ENCODE results near the gene SCAF8. TPM values are rescaled to one million over a fixed set of nuclear protein-coding genes. Genes with fewer than 3 reads are reported as not detected.
"Not testable (repeated sequence)": the region's sequence is repeated elsewhere in the genome, so short reads cannot be mapped to it uniquely, and the experiment has no call there.

SCAF8 gene
- total RNA-seq, 1 experiment from 2014 or later = 21.4 TPM

DNA sequence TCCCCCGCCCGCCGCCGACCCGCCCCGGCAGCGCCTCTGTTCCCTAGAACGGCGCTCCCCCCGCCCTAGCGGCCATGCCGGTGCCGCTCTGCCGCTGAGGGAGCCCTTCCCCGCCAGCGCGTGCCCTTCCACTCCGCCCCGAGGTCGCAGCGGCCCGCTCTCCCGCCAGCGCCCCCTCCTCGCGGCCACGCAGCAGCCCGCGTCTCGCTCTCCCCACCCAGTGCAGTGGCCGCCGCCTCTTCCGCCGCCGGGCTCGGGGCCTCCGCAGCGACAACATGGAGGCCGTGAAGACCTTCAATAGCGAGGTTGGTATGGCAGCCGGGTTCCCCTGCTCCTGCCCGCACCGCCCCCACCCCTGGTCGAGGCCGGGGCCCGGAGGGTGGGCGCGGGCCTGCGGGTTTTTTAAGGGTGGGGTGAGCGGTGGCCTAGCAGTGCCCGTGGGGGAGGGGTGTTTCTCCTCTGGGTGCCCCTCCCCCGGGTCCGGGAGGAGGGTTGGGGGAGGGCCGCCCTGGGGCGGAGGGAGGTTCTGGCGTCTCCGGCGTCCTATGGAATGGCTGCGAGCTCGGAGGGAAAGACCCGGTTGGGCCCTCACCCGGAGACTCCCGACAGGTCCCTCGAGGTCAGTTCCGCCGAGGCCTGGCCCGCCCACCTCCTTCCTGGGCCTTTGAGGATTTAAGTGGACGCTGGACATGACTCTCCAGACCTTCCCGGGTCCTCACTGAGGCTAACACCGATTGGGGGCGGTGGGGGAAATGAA is 588 bp downstream of the SCAF8 start:
- peak; percentile 96 for DNase-seq (ENCODE audit: low read depth)

DNA sequence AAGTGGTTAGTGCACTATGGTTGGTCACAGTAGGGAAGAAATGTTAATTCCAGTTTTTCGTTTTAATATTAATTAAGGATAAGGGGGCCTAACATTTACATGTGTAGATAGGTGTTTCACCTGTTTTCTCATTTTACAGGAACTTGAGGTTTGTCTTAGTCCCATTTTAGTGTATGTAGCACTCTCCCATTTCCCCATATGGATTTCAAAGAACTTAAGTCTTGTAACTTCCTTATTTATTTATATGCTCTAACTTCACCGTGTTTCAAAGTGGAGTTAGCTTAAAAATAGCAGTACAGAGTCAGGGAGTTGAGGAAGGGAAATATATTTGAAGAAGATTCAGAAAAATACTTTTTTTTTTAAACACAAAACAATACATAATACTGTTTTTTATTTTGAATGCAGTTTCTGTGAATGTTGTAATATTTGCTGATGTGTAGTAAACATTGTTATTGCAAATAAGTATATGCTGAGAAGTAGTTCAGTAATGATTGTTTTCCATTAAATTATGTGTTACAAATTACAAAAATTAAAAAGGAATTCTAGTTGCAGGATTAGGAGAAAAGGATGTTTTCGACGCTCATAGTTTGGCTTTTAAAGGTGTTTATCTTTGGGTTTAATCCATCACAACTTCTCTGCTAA is 3.5 kb downstream of the SCAF8 start:
- no peak for DNase-seq (ENCODE audit: low read depth)

DNA sequence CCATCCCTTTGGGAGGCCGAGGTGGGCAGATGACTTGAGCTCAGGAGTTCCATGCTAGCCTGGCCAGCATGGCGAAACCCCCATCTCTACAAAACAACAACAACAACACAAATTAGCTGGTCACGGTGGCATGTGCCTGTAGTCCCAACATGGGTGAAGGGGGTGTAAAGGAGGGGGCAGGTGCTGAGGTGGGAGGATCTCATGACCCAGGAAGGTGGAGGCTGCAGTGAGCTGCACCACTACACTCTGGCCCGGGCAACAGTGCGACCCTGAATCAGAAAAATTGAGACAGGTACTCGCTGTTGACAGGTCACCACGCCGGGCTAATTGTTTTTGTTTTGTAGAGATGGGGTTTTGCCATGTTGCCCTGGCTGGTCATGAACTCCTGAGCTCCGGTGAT is 4.2 kb downstream of the SCAF8 start:
- DNase-seq (ENCODE audit: low read depth) = no peak

DNA sequence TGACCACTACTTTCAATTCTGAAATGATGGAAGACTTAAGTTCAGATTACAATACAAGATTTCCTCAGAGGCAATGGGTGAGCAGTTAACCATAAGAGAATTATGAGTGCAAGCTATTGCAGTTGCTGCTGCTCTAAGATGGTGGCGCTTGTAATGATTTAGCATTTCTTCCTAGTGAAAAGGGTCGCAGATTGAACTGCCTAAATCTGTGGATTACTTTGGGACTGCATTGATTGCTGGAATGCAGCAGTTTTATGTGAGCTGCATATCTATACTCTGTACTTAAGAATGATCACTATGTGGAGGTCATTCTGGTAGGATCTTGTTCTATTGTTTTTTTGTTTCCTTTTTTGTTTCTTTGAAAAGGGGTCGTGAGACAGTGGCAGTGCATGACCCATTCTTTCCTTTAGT is 5.3 kb downstream of the SCAF8 start:
- DNase-seq (ENCODE audit: low read depth) = no peak

DNA sequence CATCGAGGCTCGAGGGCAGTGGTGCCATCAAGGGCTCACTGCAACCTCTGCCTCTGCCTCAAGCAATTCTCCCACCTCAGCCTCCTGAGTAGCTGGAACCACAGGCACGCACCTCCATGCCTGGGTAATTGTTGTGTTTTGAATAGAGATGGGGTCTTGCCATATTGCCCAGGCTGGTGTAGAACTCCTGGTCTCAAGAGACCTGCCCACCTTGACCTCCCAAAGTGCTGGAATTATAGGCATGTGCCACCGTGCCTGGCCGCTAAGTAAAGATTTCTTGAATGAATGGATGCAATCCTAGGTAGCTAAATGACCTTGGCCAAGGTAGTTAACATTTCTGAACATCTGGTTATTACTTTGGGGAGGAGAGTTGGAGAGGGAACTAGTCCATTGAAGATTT is 7.4 kb downstream of the SCAF8 start:
- no peak for DNase-seq (ENCODE audit: low read depth)

DNA sequence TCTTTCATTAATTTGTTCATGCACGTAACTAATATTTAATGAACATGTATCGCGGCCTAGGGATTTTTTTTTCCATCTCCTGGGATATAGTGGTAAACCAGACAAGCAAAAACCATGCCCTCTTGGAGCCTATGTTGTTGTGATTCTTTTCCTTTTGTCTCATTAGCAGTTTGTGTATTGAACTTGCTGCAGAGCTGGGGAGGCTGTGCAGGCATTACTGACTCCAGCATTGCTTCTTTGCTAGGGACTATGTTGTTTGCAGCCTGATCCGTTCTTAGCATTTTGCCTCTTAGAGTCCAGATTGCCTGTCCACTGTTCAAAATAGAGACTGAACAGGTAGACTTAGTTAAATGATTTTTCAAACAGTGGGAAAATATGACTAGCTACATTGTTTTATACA is 9.7 kb downstream of the SCAF8 start:
- no peak for DNase-seq (ENCODE audit: low read depth)

DNA sequence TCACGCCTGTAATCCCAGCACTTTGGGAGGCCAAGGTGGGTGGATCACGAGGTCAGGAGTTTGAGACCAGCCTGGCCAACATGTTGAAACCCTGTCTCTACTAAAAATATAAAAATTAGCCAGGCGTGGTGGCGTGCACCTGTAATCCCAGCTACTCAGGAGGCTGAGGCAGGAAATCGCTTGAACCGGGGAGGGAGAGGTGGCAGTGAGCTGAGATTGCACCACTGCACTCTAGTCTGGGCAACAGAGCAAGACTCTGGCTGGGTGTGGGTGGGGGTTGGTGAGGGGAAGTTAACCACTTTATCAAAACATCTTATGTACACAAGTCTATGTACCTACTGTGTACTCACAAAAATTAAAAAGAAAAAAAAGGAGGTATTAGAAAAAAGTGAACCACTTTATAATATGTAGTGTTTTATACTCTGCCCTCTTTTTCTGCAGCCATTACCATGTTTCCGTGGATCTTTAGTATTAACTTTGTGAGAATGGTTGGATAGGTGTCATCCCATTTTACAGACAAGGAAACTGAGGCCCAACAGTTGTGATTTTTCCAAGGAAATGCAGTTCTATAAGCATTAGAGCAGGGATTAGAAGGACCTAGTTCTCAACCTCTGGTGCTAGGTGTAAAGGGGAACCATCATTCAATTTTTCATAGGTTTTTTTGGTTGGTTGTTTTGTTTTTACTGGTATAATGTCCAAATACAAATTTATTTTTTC is 11.0 kb downstream of the SCAF8 start:
- not testable (repeated sequence) for DNase-seq (ENCODE audit: low read depth)

DNA sequence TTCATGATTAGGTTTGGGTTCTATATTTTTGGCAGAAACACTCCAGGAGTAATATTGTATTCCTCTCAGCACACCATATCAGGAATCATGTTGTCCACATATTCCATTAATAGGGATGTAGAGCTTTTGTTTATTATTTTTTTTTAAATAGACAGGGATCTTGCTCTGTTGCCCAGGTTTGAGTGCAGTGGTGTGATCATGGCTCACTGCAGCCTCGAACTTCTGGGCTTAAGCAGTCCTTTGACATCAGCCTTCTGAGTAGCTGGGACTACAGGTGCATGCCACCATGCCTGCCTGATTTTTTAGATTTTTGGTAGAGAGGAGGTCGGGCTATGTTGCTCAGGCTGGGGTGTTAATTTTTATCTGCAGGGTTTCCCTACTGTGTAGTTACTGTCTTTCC is 12.0 kb downstream of the SCAF8 start:
- DNase-seq (ENCODE audit: low read depth) = no peak

DNA sequence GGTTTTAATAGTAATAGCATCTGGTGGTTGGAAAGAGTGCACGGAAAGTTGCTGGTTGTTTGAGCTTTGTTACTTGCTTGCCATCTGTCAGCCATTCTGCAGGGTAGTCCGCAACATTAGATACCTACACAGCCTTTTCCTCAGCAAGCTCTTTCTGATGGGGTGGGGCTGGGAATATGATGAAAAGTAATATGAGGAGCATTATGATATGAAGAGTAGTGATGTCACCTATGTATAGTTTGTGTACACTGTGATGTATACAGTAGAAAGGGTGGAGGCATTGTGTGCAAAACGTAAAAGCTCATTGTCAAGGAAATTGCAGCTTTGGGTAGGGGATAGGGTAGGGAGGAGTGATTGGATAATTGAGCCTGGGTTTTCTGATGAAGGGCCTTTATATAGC is 16.1 kb downstream of the SCAF8 start:
- DNase-seq (ENCODE audit: low read depth) = no peak

DNA sequence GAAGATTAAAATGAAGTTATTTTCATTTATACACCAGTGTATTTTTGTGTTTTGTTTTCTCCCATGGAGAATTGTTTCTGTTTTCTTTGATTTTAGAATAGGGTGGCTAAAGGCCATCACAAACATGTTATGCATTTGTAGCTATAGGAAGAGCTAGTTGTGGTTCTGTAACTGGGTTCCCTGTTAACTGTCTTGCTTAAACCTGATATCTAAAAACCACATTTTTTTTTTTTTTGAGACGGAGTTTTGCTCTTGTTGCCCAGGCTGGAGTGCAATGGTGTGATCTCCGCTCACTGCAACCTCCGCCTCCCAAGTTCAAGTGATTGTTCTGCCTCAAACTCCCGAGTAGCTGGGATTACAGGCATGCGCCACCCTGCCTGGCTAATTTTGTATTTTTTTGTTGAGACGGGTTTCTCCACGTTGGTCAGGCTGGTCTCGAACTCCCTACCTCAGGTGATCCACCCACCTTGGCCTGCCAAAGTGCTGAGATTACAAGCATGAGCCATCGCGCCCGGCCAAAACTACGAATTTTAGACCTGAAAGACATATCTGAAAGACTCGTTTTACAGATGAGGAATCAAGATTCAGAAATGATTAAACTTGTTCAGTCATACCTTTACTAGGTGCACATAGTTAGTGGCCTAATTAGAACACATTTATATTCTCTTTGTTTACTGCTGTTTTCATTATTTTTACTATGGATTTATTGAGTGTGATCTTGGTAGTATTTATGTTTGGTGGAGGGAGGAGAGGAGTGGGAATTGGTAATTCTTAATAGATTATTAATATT is 18.0 kb downstream of the SCAF8 start:
- no peak for DNase-seq (ENCODE audit: low read depth)

DNA sequence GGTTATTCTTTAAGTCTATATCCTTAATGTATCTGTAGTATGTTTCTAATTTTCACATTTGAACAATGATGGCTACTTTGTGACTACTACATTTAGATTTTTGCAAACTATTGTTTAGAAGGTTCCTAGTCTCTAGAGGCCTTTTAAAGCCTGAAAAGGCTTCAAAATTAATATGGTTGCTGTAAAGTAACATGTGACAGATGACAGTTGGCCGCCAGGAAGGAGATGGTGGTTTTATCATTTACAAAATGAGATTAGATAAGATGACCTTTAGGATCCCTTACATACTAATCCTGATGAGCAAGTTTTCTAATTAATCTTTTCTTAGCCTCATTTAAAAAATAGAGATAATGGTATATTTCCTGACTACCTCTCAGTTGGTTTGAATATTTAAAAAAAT is 18.8 kb downstream of the SCAF8 start:
- no peak for DNase-seq (ENCODE audit: low read depth)

DNA sequence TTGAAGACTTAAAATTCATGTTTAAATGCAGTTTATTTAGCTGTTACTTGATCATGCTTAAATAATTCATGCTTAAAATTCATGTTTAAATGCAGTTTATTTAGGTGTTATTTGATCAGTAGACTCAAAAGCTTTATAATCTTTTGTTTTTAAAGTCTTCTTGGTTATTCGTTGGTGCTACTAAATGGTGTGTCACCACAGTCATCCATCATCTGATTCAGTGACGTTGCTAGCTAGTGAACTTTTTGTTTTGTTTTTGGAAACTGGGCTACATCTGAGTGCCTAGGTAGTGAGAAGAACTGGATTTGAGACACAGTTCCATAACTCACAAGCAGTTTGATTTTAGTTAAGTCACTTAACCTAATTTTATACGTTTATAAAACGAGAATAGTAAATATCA is 20.9 kb downstream of the SCAF8 start:
- peak; percentile 24 for DNase-seq (ENCODE audit: low read depth)

DNA sequence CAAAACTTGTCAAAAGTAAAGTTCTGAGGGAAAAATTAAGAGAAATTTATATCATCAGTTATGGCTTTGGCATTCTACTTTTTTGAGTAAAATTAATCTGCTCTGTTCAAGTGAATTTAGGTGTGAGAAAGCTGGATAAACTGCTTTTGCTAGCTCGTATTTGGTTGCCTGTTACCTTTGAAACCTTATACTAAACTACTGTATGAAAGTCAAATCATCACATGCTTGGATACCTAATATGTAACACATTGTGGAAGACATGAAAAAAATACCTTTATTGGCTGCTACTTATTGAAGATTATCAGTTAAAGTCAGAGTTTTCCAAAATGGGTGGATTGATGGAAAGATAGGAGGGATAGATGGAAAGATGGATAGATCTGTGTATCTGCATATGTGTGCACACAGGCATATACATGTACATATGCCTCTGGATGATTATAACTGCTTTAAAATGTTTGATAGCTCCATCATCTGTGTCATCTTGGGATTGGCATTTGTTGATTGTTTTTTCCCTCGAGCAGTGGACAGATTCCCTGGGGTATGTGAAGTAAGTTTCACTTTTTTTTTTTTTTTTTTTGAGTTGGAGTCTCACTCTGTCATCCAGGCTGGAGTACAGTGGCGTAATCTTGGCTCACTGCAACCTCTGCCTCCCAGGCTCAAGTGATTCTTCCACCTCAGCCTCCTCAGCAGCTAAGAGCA is 24.3 kb downstream of the SCAF8 start:
- no peak for DNase-seq (ENCODE audit: low read depth)

DNA sequence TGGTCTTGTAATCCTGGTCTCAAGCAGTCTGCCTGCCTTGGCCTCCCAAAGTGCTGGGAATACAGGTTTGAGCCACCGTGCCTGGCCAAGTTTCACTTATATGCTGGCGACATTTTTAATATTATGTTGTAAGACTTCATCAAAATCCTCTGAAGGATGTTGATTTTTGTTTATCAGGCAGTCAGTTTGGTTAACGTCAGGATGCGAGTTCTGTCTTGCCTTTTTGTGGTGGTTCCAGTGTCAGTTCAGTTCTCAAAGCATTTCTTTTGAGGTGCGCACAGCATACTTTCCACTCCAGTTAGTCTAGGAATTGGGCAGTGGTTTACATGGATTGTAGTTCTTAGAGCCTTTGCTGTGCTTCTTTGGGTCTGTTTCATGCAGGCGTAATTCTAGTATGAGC is 24.9 kb downstream of the SCAF8 start:
- no peak for DNase-seq (ENCODE audit: low read depth)

DNA sequence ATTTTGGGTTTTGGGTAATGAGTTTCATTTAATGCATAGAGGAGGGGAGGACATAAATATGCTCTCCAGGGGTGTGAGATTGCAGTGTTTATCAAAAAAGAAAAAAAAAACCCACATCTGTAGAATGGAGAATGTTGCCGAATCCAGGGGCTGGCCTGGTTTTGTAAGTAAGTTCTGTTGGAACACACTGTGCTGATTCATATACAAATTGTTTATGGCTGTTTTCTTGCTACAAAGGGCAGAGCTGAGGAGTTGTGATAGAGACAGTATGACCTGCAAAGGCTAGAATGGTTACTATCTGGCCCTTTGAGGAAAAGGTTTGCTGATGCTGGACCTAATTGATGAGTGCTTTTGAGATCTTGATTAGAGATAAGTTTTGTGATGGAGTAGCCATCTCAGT is 30.4 kb downstream of the SCAF8 start:
- DNase-seq (ENCODE audit: low read depth) = no peak

DNA sequence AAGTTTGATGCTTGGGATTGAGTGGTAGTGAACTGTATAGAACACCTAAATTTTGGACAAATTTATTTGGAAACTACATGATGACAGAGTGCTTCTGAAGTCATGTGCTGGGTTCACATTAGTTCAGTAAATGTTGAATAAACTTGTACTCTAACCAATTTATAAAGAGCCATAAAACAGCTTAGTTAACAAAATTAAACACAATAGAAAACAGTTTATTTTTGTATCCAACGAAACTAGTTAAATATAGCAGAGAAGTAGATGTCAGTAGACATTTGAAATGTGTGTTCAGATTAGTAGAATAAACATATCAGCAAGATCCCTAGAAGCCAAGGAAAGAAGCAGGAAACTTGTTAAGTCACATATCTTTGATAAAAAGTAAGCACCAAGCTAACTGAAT is 32.1 kb downstream of the SCAF8 start:
- DNase-seq (ENCODE audit: low read depth) = no peak

DNA sequence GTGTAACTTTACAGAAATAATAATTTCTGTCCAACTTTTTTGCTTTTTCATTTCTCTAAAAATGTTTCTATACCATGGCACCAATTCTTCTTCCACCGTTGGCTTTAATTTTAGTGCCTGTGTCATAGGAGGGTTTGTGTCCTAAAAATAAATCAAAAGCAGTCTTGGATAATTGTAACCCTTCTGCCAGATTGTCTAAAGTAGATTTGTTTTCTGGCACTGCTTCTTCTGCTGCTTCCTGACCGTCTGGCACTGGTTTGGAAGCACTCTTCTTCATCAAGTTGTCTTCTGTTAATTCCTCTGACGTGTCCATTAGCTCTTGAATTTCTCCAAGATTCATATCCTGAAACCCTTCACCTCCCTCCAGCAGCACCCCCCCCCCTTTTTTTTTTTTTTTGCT is 33.1 kb downstream of the SCAF8 start:
- DNase-seq (ENCODE audit: low read depth) = peak; percentile 2

DNA sequence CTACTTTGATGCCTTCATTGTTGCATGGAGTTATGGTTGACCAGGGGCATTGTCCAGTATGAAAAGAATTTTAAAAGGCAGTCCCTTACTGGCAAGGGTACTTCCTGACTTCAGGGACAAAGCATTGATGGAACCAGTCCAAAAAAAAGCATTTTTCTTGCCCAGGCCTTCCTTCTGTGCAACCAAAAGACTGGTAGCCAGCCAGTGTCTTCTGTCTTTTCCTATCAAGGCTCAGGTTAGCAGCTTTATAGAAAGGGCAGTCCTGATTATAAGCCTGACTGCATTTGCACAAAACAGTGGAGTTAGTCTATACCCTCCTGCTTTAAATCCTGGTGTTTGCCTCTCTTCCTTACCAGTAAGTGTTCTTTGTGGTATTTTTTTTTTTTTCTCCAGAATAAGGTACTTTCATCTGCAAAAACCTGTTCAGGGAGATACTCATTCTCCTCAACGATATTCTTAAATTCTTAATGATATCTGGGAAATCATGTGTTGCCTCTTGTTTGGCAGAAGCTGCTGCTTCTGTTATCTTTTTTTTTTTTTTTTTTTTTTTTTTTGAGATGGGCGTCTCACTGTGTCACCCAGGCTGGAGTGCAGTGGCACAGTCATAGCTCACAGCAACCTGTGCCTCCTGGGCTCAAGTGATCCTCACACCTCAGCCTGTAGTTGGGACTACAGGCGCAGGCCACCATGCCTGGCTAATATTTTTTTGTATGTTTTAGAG is 33.9 kb downstream of the SCAF8 start:
- DNase-seq (ENCODE audit: low read depth) = peak; percentile 21

DNA sequence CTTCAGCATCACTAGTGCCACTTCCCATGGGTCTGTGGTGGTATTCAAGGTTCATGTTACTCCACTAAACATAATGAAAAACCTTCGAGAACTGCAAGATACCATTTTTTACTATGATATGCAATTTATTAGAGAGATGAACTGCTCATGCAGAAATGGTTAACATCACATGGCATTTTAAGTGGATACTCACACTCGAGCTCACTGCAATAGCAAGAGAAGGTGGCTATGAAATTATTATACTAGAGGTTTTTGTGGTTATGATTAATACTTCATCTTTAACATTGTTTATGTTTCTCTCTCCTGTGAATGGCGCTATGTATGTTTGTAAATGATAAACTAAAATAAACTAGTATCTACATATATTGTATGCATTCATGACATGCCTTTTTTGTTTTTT is 35.1 kb downstream of the SCAF8 start:
- no peak for DNase-seq (ENCODE audit: low read depth)

DNA sequence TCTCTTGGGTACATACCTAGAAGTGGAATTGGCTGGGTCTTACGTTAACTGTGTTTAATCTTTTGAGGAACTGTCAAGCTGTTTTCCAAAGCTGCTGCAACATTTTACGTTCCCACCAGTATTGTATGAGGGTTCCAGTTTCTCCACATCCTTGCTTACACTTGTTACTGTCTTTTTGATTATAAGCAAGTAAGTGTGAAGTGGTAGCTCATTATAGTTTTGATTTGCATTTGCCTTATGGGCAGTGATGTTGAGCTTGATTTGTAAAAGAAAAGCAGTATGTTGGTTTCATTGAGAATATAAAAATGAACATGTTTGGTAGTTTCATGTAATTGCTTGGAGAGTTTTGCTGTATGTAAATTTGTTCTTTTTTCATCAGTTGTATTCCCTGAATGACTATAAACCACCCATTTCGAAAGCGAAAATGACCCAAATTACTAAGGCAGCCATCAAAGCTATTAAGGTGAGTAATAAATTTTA is 40.4 kb downstream of the SCAF8 start:
- DNase-seq (ENCODE audit: low read depth) = no peak

DNA sequence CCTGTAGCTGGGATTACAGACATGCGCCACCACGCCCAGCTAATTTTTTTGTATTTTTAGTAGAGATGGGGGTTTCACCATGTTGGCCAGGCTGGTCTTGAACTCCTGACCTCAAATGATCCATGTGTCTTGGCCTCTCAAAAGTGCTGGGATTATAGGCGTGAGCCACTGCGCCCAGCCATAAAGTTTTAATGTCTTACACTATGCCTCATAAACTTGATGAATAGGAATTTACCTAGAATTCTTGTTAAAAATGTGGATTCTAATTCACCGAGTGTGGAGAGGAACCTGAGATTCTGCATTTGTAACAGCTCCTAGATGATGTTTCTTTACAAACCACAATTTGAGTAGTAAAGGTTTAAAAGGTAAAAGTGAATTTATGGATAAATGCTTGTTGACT is 45.9 kb downstream of the SCAF8 start:
- not testable (repeated sequence) for DNase-seq (ENCODE audit: low read depth)

All from RPMI7951 (cell line).